Stimulated activated CD8-positive, alpha-beta memory T cell treated with anti-CD3 and anti-CD28 coated beads, Interleukin-15, amount 100 ng/mL, for 4 hours (primary cell): ENCODE results near the gene PARD3B.

ENCODE experiments used
- DNase-seq, 2 donors: peaks; one replicate each; pipeline ENCODE4 v3.0.0-alpha.2; 2020; ENCODE audit warnings: low read depth in 2 of 2

The PARD3B gene

DNA sequence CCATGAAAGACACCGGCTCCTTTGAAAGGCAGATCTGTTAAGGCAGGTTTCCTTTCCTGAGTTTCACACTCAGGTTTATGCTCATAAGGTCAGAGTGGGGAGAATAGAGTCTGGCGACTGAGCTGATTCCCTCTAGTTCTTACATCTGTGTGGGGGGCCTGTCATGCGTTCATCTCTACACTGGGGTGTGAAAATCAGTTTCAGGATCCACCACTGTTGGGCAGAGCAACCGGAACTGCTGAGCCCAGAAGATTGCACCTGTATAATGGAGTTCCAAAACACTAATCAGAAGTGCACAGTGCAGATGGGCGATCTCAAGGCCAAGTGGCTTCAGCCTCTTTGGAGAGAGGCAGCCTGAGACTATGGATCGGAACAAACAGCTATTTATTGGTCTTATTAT, 955.7 kb downstream of the PARD3B start:
- DNase-seq: no peak

DNA sequence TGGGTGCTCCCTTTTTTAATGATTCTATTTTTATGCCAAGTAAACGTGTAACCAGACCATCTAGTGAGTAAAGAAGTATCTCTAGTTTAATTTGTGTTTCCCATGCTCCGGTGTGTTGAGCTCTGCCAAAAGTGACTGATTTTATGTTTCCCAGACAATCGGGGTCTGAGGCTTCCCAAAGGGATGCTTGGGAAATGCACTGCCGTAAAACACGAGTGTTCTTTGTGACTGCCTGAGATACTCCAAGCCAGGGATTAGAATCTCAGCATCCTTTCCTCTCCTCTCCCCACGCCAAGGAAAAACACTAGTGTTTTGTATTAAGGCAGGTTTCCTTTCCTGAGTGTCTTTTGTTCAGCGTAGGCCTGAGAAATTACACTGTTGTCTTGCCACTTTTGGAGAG, 956.6 kb downstream of the PARD3B start:
- DNase-seq: no peak

DNA sequence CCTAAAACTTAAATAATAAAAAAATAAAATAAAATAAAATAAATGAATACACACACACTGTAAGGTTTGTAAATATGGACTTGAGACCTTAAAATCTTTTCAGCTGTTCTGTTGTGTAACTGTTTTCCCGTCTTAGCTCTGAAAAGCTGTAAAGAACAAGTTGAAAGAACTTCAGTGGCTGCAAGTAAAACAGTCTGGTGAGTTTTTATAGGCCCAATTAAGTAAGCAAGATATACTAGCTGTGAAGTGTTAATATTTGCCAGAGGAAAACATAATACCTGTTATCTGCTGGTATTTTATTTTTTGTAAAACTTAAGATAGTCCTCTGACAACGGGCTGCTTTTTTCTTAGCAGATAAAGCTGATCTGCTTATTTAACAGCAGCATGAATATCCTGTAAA, 960.1 kb downstream of the PARD3B start:
- no peak for DNase-seq

DNA sequence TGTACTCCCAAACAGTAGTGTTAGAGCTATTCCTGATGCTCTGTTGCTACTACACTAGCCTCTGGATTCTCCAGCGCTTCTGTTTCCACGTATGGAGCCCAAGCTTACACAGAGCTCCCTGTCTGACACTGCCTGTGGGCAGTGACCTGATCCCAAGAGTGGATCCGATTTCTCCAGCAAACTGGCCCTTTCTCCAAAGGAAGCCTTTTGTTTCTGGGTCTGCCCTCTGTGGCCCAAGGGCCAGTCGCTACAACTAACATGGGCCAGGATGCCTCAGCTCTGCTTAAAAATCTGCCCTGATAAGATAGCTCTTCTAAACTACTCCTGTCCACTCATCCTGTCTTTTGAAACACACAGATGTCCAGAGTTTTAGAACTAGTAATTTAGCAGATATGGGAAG, 964.4 kb downstream of the PARD3B start:
- no peak for DNase-seq

DNA sequence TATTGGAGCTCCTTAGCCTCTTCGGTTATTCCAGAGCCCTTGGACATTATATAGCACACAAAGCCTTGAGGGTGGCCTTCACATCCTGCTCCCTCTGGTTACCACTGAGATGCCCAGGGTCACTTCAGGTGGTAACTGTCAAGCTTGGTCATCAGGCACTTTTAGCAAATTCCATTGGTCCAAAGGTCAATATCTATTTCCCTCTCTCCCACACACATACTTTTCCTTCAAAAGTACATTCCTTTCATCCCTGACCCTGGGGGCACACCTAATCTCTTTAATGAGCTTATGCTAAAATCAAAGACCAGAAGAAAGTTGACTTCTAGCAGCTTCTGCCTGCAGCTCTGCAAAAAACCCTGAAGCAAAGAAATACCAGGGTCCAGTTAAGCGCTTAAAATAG, 965.1 kb downstream of the PARD3B start:
- no peak for DNase-seq

DNA sequence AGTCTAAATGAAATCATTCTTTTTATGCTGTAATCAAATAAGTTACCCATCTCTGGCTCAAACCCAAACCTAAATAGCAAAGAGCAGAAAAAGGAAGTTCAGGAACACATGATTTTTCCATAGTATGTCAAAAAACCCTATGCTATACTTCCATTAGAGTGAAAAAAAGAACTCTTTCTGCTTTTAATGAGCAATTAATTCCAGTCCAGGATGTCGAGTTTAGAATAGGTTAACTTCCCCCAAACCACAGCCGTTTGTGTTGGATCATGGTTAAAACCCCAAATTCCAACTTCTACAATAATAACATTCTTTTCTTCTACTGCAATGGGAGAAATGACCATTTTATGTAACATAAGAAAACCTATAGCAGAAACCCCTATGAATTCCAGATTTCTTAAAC, 965.9 kb downstream of the PARD3B start:
- DNase-seq: no peak

DNA sequence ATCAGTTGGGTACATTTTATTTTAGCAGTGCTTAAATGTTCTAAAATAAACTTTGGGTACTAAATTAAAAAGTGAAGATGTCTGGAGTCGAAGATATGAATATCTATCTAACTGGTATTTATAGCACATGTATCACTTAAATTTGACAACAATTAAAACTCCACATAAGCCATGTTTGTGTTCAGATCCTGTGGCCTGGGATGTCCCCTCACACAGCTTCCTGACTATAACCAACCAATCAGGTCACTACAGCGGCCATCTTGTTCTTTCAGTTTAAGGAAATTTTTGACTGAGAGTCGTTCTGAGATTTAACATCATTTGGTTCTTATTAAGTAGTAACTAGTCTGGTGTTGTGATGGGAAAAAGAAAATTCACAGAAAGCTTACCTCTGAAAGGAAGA, 966.4 kb downstream of the PARD3B start:
- DNase-seq: no peak

DNA sequence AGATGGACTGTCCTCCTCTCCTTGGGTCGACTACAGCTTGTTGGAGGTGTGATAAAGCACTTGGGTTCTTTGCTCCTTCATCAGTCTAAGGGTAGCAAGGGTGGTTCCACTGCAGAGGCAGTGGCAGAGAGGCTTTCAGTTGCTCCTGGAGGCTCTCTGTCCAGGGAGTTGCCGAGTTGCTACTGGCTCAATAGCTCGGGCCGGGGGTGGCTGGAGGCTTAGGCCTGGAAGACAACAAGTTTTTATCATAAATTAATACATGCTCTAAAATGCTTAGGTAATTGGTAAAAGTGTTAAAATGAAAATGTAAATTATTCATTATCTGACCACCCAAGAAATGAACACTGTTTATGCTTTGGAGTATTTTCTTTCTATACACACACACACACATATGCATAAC, 975.0 kb downstream of the PARD3B start:
- DNase-seq: no peak

DNA sequence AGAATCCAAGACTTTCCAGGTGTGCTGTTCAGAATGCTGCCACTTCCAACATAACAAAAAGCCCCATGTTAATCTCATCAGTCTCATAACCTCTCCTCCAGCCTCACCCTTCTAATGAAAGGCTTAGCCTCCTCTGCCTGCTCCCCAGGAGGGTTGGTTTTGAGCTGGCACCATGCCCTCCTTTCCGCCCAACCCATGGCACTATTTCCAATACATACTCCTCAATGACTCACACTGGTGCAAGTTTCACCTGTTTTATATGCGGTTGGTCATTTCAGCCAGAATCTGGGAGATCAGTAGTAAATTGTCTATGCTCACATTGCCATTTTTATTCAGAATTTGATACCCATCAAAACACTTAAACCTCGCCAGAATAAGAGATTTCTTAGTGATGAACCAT, 979.4 kb downstream of the PARD3B start:
- DNase-seq: no peak

DNA sequence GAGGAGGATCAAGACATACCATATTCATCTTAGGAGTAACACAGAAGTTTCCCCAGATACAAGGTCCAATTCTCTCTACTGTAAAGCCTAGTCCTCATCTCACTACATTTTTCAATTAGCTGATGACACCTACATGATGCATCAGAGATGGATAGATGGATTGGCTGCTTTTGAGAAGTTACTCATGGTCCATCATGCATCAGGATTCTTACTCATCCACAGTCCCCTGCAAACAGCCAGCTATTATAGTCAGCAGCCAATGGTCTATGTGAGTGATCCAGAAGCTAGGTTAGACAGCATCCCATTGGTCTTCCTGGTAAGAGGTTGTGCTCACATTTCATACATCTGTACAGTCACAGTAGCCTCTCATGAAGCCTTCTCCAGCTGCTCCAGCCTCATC, 982.5 kb downstream of the PARD3B start:
- DNase-seq: no peak

DNA sequence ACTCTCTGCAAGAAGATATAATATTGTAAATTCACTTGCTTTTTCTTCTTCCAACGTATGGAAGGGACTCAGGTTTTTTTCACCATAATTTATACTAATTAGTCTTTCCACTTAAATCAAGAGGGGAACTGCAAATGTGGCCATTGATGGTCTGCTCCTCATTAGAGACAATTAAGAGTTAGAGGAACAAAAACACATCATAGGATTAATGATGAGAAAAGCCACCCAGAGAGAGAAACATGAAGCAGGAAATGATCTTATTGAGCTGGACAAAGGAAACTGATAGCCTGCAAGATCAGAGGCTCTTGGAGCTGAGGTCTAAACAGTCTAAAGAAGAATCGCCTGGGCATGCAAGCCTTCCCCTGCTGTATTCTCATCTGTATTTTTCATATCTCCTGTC, 985.8 kb downstream of the PARD3B start:
- no peak for DNase-seq

DNA sequence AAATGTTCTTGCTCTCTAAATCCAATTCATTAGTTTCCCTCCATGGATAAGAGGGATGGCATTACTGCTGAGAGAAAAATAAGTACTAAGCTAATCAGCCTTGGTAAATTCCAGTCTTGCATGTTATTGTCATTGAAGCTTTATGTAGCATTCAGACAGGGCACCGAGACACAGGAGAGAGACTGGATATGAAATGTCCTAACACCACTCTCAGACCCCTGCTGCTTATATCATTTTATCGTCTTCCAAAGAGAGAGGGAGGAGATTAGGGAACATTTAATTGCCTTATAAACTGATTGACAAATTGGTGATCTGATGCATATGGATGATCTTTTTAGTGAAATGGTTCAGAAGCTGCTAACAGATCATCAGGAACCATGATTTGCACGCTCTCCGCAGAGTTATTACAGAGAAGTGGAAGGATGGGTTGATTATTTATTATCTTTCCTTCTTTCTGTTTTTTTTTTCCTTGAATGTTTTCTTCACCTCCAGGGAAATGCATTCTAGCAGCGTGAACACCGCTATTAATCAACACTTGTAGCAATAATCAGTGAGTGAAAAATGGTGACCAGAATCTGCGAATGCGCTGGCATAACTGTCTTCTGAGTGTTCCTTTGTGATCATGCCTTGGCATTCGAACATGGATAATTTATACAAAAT, 986.3 kb downstream of the PARD3B start:
- DNase-seq: no peak

DNA sequence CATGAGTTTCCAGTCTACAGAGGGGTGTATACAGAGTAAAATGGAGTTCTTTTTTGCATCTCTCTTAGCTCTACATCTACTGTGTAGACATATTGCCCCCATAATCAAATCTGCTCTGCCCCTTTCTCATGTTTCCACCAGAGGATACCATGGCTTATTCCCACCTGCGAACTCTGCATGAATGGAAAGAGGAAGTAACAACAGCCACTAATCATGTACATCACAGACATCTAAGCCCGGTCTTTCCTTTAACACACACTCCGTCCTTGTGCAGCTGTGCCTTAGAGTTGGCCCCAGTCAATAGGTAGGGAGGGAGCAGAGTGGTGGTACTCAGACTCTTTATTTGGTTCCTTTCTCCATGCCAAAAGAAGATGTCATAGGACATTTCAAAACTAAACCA, 989.7 kb downstream of the PARD3B start:
- DNase-seq: no peak

DNA sequence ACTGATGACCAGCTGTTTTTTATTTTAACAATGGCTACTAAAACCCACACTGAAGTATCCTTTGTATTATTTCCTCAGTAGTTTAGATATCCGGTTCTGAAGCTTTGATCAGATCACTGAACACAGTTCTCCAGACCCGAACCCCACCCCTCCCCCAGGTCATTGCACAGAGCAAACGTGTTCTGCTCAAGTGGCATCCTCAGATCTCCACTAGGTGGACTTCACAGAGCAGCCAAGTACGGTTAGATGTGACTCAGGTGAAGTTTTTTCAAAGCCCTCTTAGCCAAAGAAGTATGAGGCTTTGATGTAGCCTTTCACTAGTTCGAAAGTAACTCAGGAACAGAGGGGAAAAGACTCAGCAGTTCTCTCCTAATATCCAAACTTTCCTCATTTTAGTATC, 994.3 kb downstream of the PARD3B start:
- DNase-seq: no peak

DNA sequence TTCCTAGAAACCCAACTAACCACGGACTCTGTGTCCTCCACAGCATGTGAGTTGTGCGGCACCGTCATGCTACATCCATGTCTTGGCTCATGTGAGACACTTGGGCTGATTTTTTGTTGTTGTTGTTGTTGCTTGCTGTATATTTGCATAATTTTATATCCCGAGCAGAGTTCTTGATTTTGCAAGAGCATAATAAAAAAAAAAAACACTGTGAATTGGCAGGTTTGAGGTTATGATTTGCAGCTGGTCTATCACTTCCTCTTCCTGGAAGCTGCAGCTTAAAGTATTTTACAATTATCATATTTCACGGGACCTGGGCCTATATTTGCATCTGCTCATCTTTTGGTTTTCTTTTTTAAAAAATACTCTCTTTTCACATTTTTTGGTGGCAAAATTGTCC, 994.8 kb downstream of the PARD3B start:
- no peak for DNase-seq

DNA sequence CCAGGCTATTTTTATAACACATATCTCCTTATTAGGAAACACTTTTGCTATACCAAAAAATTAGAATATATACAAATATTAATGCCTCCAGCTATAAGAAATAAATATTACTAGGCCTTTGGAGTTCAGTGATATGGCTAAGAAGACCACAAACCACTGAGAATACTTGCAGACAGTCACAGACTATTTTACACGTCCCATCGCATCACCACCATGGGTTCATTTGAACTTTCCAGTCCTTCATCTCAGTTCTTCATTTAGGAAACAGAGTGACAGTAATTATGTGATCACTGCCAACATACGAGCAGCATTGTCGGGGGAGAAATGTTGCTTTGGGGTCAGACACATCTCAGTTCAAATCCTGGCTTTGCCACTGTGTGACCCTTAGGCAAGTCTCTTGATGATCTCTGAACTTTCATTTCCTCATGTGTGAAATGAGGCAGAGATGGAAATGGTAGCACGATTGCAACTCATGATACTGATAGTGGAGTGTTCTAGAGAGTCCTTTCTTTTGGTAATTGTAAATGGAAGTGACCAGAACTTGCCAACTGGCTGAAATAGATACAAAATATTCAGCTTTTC, 998.1 kb downstream of the PARD3B start:
- DNase-seq: no peak

DNA sequence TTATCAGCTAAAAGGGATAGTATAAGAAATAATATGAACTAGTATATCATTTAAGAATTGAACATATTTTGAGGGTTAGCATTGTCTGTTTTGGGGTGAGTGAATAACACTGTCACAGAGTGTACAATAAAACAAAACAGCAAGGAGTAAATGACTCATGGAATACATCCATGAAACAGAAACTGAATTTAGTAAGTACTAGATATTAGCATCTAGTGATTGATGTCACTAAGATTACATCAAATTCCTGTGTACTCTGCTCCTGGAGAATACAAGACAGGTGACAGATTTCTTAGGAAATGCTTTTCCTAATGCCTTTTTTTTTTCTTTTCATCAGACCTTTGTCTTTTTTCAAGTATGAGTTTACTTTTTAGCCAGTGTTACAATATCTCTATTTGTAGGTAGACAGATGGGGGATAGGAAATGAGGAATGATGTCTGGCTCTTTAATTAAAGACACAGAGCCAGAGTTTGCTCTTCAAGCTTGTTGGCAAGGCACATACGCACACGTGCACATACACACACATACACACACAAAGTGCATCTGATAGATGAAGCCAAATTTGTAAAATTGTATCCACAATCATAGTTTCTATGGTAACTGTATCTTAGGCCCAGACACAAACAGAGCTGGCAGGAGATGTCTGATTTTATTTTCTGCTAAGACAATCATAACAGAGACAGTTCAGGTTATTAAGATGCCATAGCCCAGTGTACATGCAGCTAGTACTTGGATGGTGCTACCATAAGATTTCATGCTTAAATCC, 998.8 kb downstream of the PARD3B start:
- no peak for DNase-seq

DNA sequence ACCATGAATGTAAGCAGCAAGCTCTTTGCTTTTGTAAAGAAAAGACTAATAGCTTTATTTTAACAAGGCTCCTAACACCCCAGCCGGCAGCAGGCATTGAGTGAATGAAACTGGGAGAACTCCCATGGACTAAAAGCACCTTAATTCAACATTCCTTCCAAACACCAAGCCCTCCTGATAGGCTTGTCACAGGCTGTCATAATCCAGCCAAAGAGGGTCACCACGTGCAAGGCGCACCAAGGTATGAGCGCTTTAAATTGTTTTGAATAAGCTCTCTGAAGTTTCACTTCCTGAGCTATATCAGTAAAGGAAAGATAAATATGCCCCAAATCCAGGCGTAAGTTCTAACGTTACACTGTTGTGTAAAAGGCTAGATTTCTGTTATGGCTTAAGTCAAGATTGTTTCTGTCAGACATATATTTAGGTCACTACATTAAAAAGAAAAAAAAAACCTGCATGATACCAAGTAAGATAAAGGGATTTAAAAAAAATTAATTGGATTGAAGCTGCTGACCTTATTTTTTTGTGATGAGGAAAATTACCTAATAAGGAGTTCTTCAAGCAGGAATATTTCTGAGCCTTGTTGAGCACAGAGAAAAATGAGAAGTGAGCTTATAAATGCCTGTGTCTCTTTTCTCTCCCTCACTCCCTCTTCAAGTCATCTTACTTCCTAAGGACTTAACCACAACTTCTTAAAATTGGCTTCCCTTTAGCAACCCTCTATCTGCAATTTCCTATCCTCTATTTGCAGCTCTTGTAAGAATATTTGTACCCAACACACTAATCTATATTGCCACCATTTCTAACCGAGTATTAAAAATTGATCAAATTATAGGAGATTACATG, 1000.9 kb downstream of the PARD3B start:
- DNase-seq: no peak

DNA sequence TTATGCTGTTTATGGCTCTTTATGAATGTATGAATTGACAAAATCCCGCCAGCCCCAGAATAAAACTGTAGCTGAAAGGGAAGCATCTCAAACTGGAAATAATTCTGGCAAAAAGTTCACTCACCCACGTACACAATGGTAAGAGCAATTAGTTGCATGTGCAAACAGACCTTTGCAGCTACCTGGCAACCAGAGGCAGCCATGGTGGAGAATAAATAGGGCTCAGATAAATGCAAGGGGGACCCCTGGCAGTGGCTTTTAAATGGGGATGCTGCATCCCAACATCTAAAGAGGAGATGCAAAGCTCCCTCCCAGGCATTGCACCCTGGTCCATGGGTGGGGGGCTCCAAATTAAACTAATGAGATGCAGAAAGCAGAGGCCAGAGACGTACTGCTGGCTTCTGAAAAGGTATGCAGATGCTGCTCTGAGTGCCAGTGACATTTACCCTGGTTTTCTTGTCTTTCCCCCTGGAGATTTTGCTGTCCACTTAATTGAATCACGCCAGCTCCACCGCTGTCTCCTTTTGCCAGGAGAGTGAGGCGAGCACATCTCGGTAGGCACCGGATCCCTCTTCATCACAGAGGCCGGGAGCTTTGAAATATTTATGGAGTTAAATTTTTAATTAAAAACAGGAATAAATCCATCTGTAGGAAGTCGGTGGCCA, 1010.4 kb downstream of the PARD3B start:
- no peak for DNase-seq

DNA sequence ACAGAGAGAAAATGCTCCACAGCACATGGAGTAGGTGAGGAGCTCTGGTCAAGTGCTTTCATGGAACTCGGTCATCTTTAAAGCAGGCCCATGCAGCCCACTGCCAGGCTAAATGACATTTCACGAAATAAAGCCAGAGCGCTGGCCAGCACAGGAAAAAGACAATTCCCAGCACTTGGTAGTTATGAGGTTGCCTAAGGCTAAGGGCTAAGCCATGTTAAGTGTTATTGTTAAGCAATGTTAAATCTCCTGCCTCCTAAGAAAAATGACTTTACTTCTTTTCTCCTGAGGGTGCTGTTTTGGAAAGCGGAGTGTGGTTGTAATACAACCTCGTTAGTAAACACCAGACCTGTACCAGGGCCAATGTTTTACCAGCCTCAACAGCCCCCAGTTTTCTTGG, 1011.1 kb downstream of the PARD3B start:
- no peak for DNase-seq

DNA sequence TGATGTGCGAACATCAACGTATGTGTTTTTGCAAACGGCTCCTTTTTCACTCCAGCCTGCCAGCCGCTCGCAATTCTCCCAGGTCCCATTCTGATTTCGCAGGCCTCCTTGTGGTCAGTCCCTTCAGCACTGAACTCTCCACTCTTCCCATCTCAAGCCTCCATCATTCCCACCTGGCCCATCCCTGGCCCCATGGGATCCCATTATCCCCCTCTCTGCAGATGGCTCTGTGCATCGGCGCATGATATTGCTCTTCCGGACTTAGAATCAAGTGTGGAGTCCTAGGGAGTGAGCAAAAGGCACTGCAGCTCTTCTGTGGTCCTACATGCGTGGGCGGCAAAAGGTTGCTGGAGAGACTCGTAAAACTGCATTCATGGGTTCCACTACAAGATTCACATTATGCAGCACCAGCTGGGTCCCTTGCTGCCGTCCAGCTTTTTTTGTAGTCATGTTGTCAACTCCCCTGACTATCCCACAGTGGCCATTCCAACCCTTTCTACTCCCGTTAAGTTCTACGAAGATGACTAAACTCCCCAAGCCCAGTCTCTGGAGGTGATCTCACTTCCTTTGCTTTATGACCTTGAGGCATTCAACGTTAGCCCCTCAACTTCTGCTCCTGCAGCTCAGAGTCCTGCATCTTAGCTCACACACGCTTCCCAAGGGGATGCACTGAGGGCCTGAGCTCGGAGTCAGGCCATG, 1011.7 kb downstream of the PARD3B start:
- DNase-seq: no peak
